Psoas muscle (tissue), 8 donors: Measurements from ENCODE around the gene CHKA. TPM values are rescaled to one million over a fixed set of nuclear protein-coding genes. Genes with fewer than 3 reads are reported as not detected.

Experiments used
- ATAC-seq, 4 donors: fragments of 200-7000 bp; cut with Tn5 transposase; one replicate each; pipeline ENCODE4 v1.9.1; 2020; ENCODE audit warnings: moderate library complexity in 3 of 4, mild to moderate bottlenecking in 2 of 4
- DNase-seq, 2 donors: peaks; one replicate each; pipeline ENCODE4 v3.0.0-alpha.2; 2020
- H3K27ac ChIP-seq: fragments of 200-600 bp; one replicate; pipeline ENCODE4 v1.8.0; 2022
- H3K27me3 ChIP-seq, 3 donors: fragments of 200-600 bp in 1 of 3; one replicate each; pipeline versions ENCODE4 v1.6.1 to v1.8.0; 2013 to 2022; ENCODE audit warnings: low read length in 2 of 3, mild to moderate bottlenecking in 2 of 3, moderate library complexity in 1 of 3; ENCODE audit not compliant: insufficient read depth in 3 of 3
- H3K36me3 ChIP-seq, 2 donors: fragments of 200-600 bp in 1 of 2; one replicate each; pipeline versions ENCODE4 v1.6.1 to v1.8.0; 2013 to 2022; ENCODE audit warnings: low read depth in 1 of 2, mild to moderate bottlenecking in 1 of 2, moderate library complexity in 1 of 2; ENCODE audit not compliant: insufficient read depth in 1 of 2
- H3K4me1 ChIP-seq: fragments of 200-600 bp; one replicate; pipeline ENCODE4 v1.8.0; 2022
- H3K4me3 ChIP-seq: fragments of 200-600 bp; one replicate; pipeline ENCODE4 v1.8.0; 2022; ENCODE audit warnings: mild to moderate bottlenecking
- H3K9me3 ChIP-seq: fragments of 200-600 bp; one replicate; pipeline ENCODE4 v1.8.0; 2022
- CTCF ChIP-seq: fragments of 200-600 bp; IDR thresholded peaks from one replicate; pipeline ENCODE4 v1.8.0; 2022; ENCODE audit warnings: antibody characterized with exemption
- WGBS, 3 donors: extraction: QIAGEN DNeasy Blood & Tissue Kit; methylation state at CpG; one replicate each; pipeline versions ENCODE4 v1.1.6 to v1.1.7; 2013; 5-methylcytosine and 5-hydroxymethylcytosine counted together
- intact Hi-C, 2 donors: fragments of 100-400 bp; cut with DNase I; formaldehyde crosslinking; loops; one replicate each; pipeline versions ENCODE4 v1.11.0 to v1.14.2; 2022
- polyA plus RNA-seq, 3 donors: library from polyadenylated mRNA; stranded (reverse); fragments of 200-250 nt; gene quantifications; one replicate each; pipeline ENCODE4 v1.2.3, GENCODE V29; 2013
- total RNA-seq, 4 donors: library from RNA; stranded (reverse); fragmentation: NEBNext Ultra II Directional in 2 of 4; extraction: Animal tissue kit (Norgen Biotek cat#: 25700) in 2 of 4; gene quantifications; one replicate each; pipeline versions ENCODE4 v1.2.1 to v1.2.4, GENCODE V29; 2021 to 2023
- donor health status: healthy with polysubstance abuse.
- donor health status: DM: no; HTN: no; CAD: no; lungs with moderate emphysema.
- donor health status: Bipolar disorder and iron deficiency.
- donor health status: healthy.
- donor health status: DM: yes; HTN: yes; CAD: no.
- donor health status: DM: no; HTN: no; CAD: no.
- donor health status: DM: no; HTN: no; CAD: no.
- donor health status: DM: yes; HTN: yes; CAD: no.

CHKA gene
- total and polyA plus RNA-seq, 7 donors = 3.6 to 11.2 (median 6.2) TPM

- Histone ChIP-seq H3K9me3 (no peaks in the 10 kb centered on the region), H3K27ac (no peak overlapping the region), H3K4me3 (no peak overlapping the region), H3K27me3 (no peaks in the 10 kb centered on the region), H3K4me1 (peaks cover 4% of the 10 kb centered on the region), H3K36me3 (peaks cover 4 to 58% of the 10 kb centered on the region in 2 donors)
- 84 to 89% (median 86%) methylated on average over 11 of the region's 11 CpGs for WGBS, 3 donors
- no peak for TF ChIP-seq CTCF
- DNase-seq (no peak), ATAC-seq (no peak)
- intact Hi-C loops = no loop called here
These were observed 44.7 kb downstream of the CHKA start for GRCh38 chr11:68076371-68077042.

- Histone ChIP-seq H3K9me3 (no peaks in the 10 kb centered on the region), H3K4me3 (no peak overlapping the region), H3K27ac (no peak overlapping the region), H3K36me3 (peaks cover 9 to 65% of the 10 kb centered on the region in 2 donors), H3K4me1 (no peaks in the 10 kb centered on the region), H3K27me3 (no peaks in the 10 kb centered on the region)
- intact Hi-C loops = no loop called here
- TF ChIP-seq CTCF = no peak
- DNase-seq = no peak
- no peak for ATAC-seq
- 88 to 90% (median 89%) methylated on average over 10 of the region's 10 CpGs for WGBS, 3 donors
These were observed 46.4 kb downstream of the CHKA start for GRCh38 chr11:68074584-68075352.

- TF ChIP-seq CTCF = no peak
- Histone ChIP-seq H3K27ac (no peak overlapping the region), H3K9me3 (no peaks in the 10 kb centered on the region), H3K4me3 (no peak overlapping the region), H3K36me3 (peaks cover 9 to 87% of the 10 kb centered on the region in 2 donors), H3K27me3 (no peaks in the 10 kb centered on the region), H3K4me1 (no peaks in the 10 kb centered on the region)
- no peak for ATAC-seq
- WGBS, 3 donors = 76 to 83% (median 77%) methylated on average over 3 of the region's 3 CpGs
- no peak for DNase-seq
- intact Hi-C loops = no loop called here
These were observed 49.7 kb downstream of the CHKA start for GRCh38 chr11:68071281-68072048.

- Histone ChIP-seq H3K27me3 (no peaks in the 10 kb centered on the region), H3K36me3 (peaks cover 9 to 99% of the 10 kb centered on the region in 2 donors), H3K4me3 (no peak overlapping the region), H3K9me3 (no peaks in the 10 kb centered on the region), H3K27ac (no peak overlapping the region), H3K4me1 (no peaks in the 10 kb centered on the region)
- no peak for TF ChIP-seq CTCF
- intact Hi-C loops = no loop called here
- ATAC-seq (no peak), DNase-seq (no peak)
- WGBS, 3 donors = 94 to 97% (median 94%) methylated on average over 5 of the region's 5 CpGs
These were observed 53.2 kb downstream of the CHKA start for GRCh38 chr11:68067991-68068390.
